HG03060 (cell line): ENCODE measurements around the gene DMD.
"Not testable (repeated sequence)": the region's sequence is repeated elsewhere in the genome, so short reads cannot be mapped to it uniquely, and the experiment has no call there.

ENCODE experiments used
- ATAC-seq: cut with Tn5 transposase; IDR thresholded peaks from one replicate; pipeline ENCODE4 v1.9.1; 2021; ENCODE audit warnings: low read depth, moderate number of reproducible peaks; ENCODE audit not compliant: unreplicated experiment

The DMD gene

GRCh38 chrX:32673193-32673592 is 538.2 kb downstream of the DMD start:
- no peak for ATAC-seq

GRCh38 chrX:32662516-32662915 is 548.8 kb downstream of the DMD start:
- ATAC-seq, result no peak

GRCh38 chrX:32644476-32645245 is 566.7 kb downstream of the DMD start:
- ATAC-seq, result no peak

- ATAC-seq, result no peak
These were observed 569.1 kb downstream of the DMD start for GRCh38 chrX:32642283-32642682.

GRCh38 chrX:32618154-32618553 is 593.2 kb downstream of the DMD start:
- ATAC-seq, result no peak

- no peak for ATAC-seq
These were observed 596.6 kb downstream of the DMD start for GRCh38 chrX:32614707-32615106.

- no peak for ATAC-seq
These were observed 612.2 kb downstream of the DMD start for GRCh38 chrX:32599156-32599555.

- no peak for ATAC-seq
These were observed 612.6 kb downstream of the DMD start for GRCh38 chrX:32598707-32599106.

- no peak for ATAC-seq
These were observed 613.6 kb downstream of the DMD start for GRCh38 chrX:32597777-32598176.

- ATAC-seq, result no peak
These were observed 618.6 kb downstream of the DMD start for GRCh38 chrX:32592786-32593185.

GRCh38 chrX:32591589-32591988 is 619.8 kb downstream of the DMD start:
- no peak for ATAC-seq

- no peak for ATAC-seq
These were observed 628.6 kb downstream of the DMD start for GRCh38 chrX:32582729-32583128.

- ATAC-seq, result no peak
These were observed 634.5 kb downstream of the DMD start for GRCh38 chrX:32576885-32577284.

GRCh38 chrX:32572644-32573043 is 638.7 kb downstream of the DMD start:
- ATAC-seq, result no peak

- ATAC-seq, result no peak
These were observed 639.8 kb downstream of the DMD start for GRCh38 chrX:32571579-32571978.

GRCh38 chrX:32562261-32562660 is 649.1 kb downstream of the DMD start:
- ATAC-seq, result no peak

- no peak for ATAC-seq
These were observed 666.2 kb downstream of the DMD start for GRCh38 chrX:32545101-32545500.

- no peak for ATAC-seq
These were observed 672.8 kb downstream of the DMD start for GRCh38 chrX:32538554-32538953.

GRCh38 chrX:32533848-32534247 is 677.5 kb downstream of the DMD start:
- no peak for ATAC-seq

- ATAC-seq, result no peak
These were observed 679.1 kb downstream of the DMD start for GRCh38 chrX:32532262-32532661.

- ATAC-seq, result no peak
These were observed 680.4 kb downstream of the DMD start for GRCh38 chrX:32530802-32531403.

- ATAC-seq, result not testable (repeated sequence)
These were observed 682.9 kb downstream of the DMD start for GRCh38 chrX:32528451-32528850.
